Astrocyte of the spinal cord (primary cell): ENCODE results near the gene UBFD1.
"Not testable (repeated sequence)": the region's sequence is repeated elsewhere in the genome, so short reads cannot be mapped to it uniquely, and the experiment has no call there.

Experiments
- DNase-seq: peaks from one replicate; pipeline ENCODE4 v3.0.0; 2011; ENCODE audit warnings: low read depth, low spot score
- H3K4me3 ChIP-seq: 2 replicates; pipeline ENCODE4 v1.5.1; 2011; ENCODE audit warnings: low read depth, mild to moderate bottlenecking, low read length, moderate library complexity
- in situ Hi-C: cut with HindIII; loops from 2 replicates; pipeline ENCODE4 v1.10.0; 2017; ENCODE audit warnings: low sequenced_read_pairs
- TF ChIP-seq, protein P1 (sequence below): IDR thresholded peaks from 2 replicates; pipeline ENCODE4 v1.5.1; 2012; ENCODE audit warnings: low read depth, mild to moderate bottlenecking, low read length, inconsistent platforms

The UBFD1 gene

DNA sequence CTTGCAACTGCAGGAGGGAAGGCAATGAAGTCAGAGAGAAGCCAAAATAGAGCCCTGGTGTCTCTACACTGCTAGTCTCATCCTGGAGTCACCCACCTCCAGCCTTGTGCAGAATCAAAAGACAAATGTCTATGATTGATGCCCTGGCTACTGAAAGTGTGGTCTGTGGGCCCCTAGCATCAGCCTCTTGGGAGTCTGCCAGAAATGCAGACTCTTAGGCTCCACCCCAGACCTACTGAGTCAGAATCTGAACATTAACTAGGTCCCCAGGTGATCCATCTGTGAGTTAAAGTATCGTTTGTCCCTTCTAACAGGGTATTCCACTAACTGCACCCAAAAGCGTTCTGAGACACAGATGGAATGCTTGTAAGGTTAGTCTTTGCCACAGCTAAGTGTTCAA, 21.6 kb upstream of the UBFD1 start:
- TF ChIP-seq, protein P1, sequence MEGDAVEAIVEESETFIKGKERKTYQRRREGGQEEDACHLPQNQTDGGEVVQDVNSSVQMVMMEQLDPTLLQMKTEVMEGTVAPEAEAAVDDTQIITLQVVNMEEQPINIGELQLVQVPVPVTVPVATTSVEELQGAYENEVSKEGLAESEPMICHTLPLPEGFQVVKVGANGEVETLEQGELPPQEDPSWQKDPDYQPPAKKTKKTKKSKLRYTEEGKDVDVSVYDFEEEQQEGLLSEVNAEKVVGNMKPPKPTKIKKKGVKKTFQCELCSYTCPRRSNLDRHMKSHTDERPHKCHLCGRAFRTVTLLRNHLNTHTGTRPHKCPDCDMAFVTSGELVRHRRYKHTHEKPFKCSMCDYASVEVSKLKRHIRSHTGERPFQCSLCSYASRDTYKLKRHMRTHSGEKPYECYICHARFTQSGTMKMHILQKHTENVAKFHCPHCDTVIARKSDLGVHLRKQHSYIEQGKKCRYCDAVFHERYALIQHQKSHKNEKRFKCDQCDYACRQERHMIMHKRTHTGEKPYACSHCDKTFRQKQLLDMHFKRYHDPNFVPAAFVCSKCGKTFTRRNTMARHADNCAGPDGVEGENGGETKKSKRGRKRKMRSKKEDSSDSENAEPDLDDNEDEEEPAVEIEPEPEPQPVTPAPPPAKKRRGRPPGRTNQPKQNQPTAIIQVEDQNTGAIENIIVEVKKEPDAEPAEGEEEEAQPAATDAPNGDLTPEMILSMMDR = no peak
- H3K4me3 ChIP-seq = no peak overlapping the region
- no peak for DNase-seq
- in situ Hi-C loops = no loop called here

DNA sequence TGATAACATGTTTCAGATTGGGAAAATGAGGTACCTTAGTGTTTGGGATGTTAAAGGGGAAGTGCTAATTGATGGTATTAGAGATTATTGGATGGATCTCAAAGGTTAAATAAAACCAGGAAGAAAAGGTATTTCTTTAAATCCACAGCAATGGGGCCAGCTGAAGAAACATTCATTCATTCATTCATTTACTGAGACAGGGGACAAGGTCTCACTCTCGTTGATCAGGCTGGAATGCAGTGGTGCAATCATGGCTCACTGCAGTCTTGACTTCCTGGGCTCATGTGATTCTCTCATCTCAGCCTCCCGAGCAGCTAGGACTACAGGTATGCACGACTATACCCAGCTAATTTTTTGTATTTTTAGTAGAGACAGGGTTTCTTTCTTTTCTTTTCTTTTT, 20.1 kb upstream of the UBFD1 start:
- in situ Hi-C loops = no loop called here
- H3K4me3 ChIP-seq = no peak overlapping the region
- TF ChIP-seq, protein P1 = no peak
- DNase-seq = no peak

DNA sequence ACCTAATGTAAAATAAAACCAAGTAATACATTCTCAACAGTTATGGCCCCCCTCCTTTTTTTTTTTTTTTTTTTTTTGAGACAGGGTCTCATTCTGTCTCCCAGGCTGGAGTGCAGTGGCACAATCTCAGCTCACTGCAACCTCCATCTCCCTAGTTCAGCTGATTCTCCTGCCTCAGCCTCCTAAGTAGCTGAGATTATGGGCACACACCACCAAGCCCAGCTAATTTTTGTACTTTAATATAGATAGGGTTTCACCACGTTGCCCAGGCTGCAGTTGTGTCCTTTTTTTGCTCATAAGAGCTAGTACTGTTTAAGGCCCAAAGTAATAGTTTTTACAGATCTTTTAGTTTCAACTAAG, 18.6 kb upstream of the UBFD1 start:
- no peak for DNase-seq
- TF ChIP-seq, protein P1 = no peak
- H3K4me3 ChIP-seq = no peak overlapping the region
- in situ Hi-C loops = no loop called here

DNA sequence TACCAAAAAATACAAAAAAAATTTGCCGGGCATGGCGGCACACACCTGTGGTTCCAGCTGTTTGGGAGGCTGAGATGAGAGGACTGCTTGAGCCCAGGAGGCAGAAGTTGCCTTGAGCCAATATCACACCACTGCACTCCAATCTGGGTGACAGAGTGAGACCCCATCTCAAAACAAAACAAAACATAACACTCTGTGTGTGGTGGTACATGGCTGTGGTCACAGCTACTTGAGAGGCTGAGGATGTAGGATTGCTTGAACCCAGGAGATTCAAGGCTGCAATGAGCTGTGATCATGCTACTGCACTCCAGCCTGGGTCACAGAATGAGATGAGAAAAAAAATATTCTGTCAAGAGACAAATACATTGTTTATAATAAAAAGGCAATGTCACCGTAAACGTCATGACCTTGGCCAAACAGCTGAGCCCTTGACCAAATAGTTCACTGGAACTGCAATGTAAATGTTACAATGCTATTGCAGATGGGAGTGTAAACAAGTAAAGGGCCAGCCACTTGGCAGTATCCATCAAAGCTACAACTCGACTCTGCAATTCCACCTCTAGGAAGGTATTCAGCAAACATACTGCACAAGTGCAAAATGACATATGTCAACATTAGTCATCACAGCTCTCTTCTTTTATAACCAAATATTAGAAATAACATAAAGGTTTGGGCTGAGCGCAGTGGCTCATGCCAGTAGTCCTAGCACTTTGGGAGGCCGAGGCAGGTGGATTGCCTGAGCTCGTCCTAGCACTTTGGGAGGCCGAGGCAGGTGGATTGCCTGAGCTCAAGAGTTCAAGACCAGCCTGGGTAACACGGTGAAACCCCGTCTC, 17.3 kb upstream of the UBFD1 start:
- no peak for DNase-seq
- TF ChIP-seq, protein P1 = no peak
- no peak overlapping the region for H3K4me3 ChIP-seq
- in situ Hi-C loops = no loop called here

DNA sequence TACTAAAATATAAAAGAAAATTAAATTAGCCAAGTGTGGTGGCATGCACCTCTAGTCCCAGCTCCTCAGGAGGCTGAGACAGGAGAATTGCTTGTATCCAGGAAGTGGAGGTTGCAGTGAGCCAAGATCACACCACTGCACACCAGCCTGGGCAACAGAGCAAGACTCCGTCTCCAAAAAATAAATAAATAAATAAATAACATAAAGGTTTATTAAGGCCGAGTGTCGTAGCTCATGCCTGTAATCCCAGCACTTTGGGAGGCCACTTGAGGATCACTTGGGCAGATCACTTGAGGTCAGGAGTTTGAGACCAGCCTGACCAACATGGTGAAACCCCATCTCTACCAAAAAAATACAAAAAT, 16.7 kb upstream of the UBFD1 start:
- in situ Hi-C loops, H3K4me3 ChIP-seq, DNase-seq: not testable (repeated sequence)

DNA sequence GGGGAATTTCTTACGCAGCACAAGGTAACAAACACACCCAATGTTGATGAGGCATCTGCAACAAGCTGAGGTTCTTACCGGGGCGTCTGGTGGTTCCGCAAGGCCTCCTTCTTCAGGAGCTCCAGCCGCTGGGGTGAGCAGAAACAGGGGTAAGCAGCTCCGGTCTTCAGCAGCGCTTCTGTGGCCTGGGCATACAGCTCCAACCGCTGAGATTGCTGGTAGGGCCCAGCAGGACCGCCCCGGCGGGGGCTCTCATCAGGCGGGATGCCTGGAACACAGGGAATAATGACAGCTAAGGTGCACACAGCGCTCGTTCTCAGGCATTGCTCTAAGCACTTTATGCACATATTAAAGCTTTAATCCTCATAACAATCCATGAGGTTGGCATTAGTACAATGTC, 13.1 kb upstream of the UBFD1 start:
- no peak for DNase-seq
- no peak overlapping the region for H3K4me3 ChIP-seq
- in situ Hi-C loops = no loop called here
- TF ChIP-seq, protein P1 = no peak

DNA sequence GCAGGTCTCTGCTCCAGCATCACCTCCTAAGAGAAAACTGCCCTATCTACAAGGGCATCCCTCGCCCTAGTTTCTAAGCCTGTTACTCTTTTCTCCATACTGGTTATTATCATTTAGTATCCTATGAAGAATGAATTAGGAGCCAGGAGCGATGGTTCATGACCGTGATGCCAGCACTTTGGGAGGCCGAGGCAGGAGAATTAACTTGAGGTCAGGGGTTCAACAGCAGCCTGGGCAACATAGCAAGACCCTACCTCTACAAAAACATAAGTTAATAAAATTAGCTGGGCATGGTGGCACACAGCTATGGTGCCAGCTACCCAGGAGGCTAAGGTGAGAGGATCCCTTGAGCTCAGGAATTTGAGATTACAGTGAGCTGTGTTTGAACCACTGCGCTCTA, 7.6 kb upstream of the UBFD1 start:
- in situ Hi-C loops = no loop called here
- TF ChIP-seq, protein P1 = no peak
- H3K4me3 ChIP-seq = no peak overlapping the region
- no peak for DNase-seq
